ENCODE results near the gene CNGA3. TPM values are rescaled to one million over a fixed set of nuclear protein-coding genes. Genes with fewer than 3 reads are reported as not detected.
A peak's percentile ranks its signal among the peaks of the same experiment; 100 is the strongest.
"Not testable (repeated sequence)": the region's sequence is repeated elsewhere in the genome, so short reads cannot be mapped to it uniquely, and the experiment has no call there.

The CNGA3 gene
- total and polyA plus RNA-seq, 2 experiments from 2014 or later, result under 0.01 to 0.30 TPM

DNA sequence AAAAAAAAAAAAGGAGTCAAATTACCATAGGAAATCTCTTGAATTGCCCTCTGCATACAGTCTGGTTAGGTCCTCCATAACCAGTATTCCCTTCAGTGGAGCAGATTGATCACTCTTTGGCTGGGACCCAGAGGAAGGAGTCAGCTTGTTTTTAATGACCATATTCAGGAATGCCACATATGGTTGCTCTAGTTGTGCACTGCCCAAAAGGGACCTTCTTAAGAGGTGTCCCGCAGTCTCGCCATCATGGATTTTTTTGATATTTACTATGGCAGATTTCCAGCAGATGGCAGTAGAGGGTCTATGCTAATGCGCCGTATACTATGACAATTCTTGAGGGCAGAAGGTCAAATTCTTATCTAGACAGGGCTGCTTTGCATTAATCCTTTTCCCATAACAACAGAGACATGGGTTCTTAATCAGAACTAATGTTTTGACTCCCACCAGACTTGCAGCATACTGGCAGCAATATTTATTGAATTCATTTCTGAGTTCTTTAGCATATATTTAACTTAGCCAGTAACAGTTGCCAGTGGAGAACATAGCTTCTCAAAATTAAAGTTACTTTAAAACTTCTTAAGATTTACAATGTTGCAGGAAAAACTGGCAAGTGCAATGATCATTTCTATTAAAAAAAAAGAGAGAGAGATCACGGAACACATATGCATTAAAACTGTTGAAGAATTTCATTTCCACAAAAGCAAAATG lies 66.6 kb downstream of the CNGA3 start:
- in situ Hi-C loops (cut with MboI), result loop anchor here (10.0 to 25.0 kb wide), 3 partner anchors 192 to 649 kb away; partner anchors contain the start of genes COA5 and UNC50
- Histone ChIP-seq H4K20me1 (ENCODE audit: insufficient read depth) (no peaks in the 10 kb centered on the region), H3K36me3 (ENCODE audit: low read depth) (no peaks in the 10 kb centered on the region), H2AFZ (no peak overlapping the region), H3K4me1 (ENCODE audit: insufficient read depth) (no peaks in the 10 kb centered on the region), H3K4me3 (no peak overlapping the region), H3F3A (ENCODE audit: insufficient read depth) (0 out of 2 replicates have a peak, but pooled peaks cover 4% of the 10 kb centered on the region), H3K9me2 (ENCODE audit: insufficient read depth) (no peaks in the 10 kb centered on the region), H3K9me3 (ENCODE audit: low read depth) (no peaks in the 10 kb centered on the region), H3K27ac (no peak overlapping the region), H3K9ac (no peak overlapping the region), H3K79me2 (ENCODE audit: insufficient read depth) (no peaks in the 10 kb centered on the region), H3K27me3 (replicated peaks; ENCODE audit: insufficient read depth) (no peaks in the 10 kb centered on the region), H3K4me2 (ENCODE audit: unreplicated experiment) (no peak overlapping the region)
- DNase-seq, result peak; percentile 69
- TF ChIP-seq EZH2 (IDR thresholded peaks at IDR 0.05; ENCODE audit: insufficient read depth, poor library complexity, severe bottlenecking) (no peak), EZH2phosphoT487 (IDR thresholded peaks at IDR 0.05; ENCODE audit: insufficient read depth, low read depth) (no peak)
- 9 to 12% methylated on average over 5 of the region's 5 CpGs for WGBS, 2 experiments (ENCODE audit: low coverage in 1 of 2, low lambda C conversion rate in 2 of 2, missing lambda C conversion rate in 2 of 2)

DNA sequence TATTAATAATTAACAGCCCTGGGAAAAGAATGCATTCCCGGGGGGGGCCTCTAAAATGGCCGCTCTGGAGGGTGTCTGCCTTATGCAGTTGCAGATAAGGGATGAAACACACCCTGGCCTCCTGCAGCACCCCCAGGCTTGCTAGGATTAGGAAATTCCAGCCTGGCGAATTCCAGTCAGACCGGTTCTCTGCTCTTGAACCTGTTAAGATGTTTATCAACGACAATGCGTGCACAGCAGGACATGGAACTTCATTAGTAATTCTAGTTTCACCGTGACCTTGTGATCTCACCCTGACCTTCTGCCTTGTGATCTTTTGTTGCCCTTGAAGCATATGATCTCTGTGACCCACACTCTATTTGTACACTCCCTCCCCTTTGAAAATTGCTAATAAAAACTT lies 68.0 kb downstream of the CNGA3 start:
- in situ Hi-C loops (cut with MboI), result loop anchor here (10.0 to 25.0 kb wide), 3 partner anchors 191 to 648 kb away; partner anchors contain the start of genes COA5 and UNC50
- not testable (repeated sequence) for H3K27me3 ChIP-seq (replicated peaks; ENCODE audit: insufficient read depth); H3K36me3 ChIP-seq (ENCODE audit: low read depth); H3K4me3 ChIP-seq; DNase-seq; H3K9me2 ChIP-seq (ENCODE audit: insufficient read depth); H3K4me2 ChIP-seq (ENCODE audit: unreplicated experiment); H3K9ac ChIP-seq; H3K27ac ChIP-seq; H3K79me2 ChIP-seq (ENCODE audit: insufficient read depth); H3K4me1 ChIP-seq (ENCODE audit: insufficient read depth); H3K9me3 ChIP-seq (ENCODE audit: low read depth); H2AFZ ChIP-seq; H4K20me1 ChIP-seq (ENCODE audit: insufficient read depth); H3F3A ChIP-seq (ENCODE audit: insufficient read depth)
- 87 to 89% methylated on average over 7 of the region's 7 CpGs for WGBS, 2 experiments (ENCODE audit: low coverage in 1 of 2, low lambda C conversion rate in 2 of 2, missing lambda C conversion rate in 2 of 2)

DNA sequence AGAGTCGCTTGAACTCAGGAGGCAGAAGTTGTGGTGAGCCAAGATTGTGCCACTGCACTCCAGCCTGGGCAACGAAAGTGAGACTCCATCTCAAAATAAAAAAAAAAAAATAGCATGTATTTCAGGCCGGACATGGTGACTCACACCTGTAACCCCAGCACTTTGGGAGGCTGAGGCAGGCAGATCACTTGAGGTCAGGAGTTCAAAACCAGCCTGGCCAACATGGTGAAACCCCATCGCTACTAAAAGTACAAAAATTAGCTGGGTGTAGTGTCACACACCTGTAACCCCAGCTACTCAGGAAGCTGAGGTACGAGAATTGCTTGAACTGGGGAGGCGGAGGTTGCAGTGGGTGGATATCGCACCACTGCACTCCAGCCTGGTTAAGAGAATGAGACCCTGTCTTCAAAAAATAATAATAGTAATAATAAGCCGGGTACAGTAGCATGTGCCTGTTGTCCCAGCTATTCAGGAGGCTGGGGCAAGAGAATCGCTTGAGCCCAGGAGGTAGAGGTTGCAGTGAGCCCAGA lies 69.5 kb downstream of the CNGA3 start:
- H3K36me3 ChIP-seq (ENCODE audit: low read depth); H4K20me1 ChIP-seq (ENCODE audit: insufficient read depth); H3K9me3 ChIP-seq (ENCODE audit: low read depth); H3K9me2 ChIP-seq (ENCODE audit: insufficient read depth); H3K27me3 ChIP-seq (replicated peaks; ENCODE audit: insufficient read depth); H3K27ac ChIP-seq; H3K4me2 ChIP-seq (ENCODE audit: unreplicated experiment); H3F3A ChIP-seq (ENCODE audit: insufficient read depth); H3K4me1 ChIP-seq (ENCODE audit: insufficient read depth); H3K9ac ChIP-seq; DNase-seq; H2AFZ ChIP-seq; H3K79me2 ChIP-seq (ENCODE audit: insufficient read depth); H3K4me3 ChIP-seq: not testable (repeated sequence)
- in situ Hi-C loops (cut with MboI), result loop anchor here (10.0 to 25.0 kb wide), 3 partner anchors 189 to 647 kb away; partner anchors contain the start of genes COA5 and UNC50
- 82 to 83% methylated on average over 9 of the region's 9 CpGs for whole genome bisulfite sequencing, 2 experiments (ENCODE audit: low coverage in 1 of 2, low lambda C conversion rate in 2 of 2, missing lambda C conversion rate in 2 of 2)

DNA sequence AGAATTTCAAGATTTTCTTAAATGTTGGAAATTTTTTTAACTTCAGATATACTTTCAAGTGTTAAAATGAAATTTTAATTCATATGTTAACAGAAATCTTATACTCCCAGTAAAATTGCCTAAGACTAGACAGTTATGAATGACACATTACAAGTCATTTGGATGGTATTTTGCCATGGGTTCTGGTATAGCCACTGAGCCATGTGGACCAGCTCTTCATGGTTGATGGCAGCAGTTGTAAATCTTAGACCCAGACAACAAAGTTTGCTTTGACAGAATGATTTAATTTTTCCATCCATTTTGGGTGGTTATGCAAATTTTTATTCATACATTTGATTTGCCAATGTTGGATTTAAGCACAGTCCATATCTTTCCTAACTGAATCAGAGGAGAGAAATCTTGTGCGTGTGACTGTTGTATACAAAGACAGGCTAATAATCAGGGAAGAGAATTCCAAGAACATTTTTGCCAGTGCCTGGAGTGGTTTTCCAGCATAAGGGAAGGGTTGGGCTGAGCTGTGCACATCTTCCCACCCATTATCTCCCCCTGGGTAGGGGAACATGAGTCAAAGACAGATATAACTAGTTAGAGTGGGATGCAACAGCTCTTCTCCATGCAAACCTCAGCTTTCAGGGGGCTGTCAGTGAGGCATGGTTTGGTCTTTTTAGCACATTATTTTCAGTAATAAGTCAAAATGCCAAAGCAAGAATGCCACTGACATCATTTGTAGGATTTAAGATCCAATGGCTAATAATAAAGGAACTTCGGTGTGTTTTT lies 70.3 kb downstream of the CNGA3 start:
- H3K9ac ChIP-seq, result no peak overlapping the region
- H3K79me2 ChIP-seq (ENCODE audit: insufficient read depth), result no peaks in the 10 kb centered on the region
- H3K27ac ChIP-seq, result no peak overlapping the region
- no peaks in the 10 kb centered on the region for H3K4me1 ChIP-seq (ENCODE audit: insufficient read depth)
- H3K36me3 ChIP-seq (ENCODE audit: low read depth), result no peaks in the 10 kb centered on the region
- 64% methylated on average over 2 of the region's 2 CpGs for WGBS, 2 experiments (ENCODE audit: low coverage in 1 of 2, low lambda C conversion rate in 2 of 2, missing lambda C conversion rate in 2 of 2)
- TF ChIP-seq EZH2 (IDR thresholded peaks at IDR 0.05; ENCODE audit: insufficient read depth, poor library complexity, severe bottlenecking) (no peak), EZH2phosphoT487 (IDR thresholded peaks at IDR 0.05; ENCODE audit: insufficient read depth, low read depth) (no peak)
- no peak overlapping the region for H3K4me2 ChIP-seq (ENCODE audit: unreplicated experiment)
- no peak overlapping the region for H3K4me3 ChIP-seq
- in situ Hi-C loops (cut with MboI), result loop anchor here (10.0 to 25.0 kb wide), 3 partner anchors 188 to 646 kb away; partner anchors contain the start of genes COA5 and UNC50
- H3K9me3 ChIP-seq (ENCODE audit: low read depth), result no peaks in the 10 kb centered on the region
- no peaks in the 10 kb centered on the region for H3K27me3 ChIP-seq (replicated peaks; ENCODE audit: insufficient read depth)
- H3K9me2 ChIP-seq (ENCODE audit: insufficient read depth), result no peaks in the 10 kb centered on the region
- no peak overlapping the region for H2AFZ ChIP-seq
- no peak for DNase-seq
- 0 out of 2 replicates have a peak, but pooled peaks cover 4% of the 10 kb centered on the region for H3F3A ChIP-seq (ENCODE audit: insufficient read depth)
- no peaks in the 10 kb centered on the region for H4K20me1 ChIP-seq (ENCODE audit: insufficient read depth)
